ENCODE data around the gene DMBT1.
"Not testable (repeated sequence)": the region's sequence is repeated elsewhere in the genome, so short reads cannot be mapped to it uniquely, and the experiment has no call there.

DMBT1 gene

DNA sequence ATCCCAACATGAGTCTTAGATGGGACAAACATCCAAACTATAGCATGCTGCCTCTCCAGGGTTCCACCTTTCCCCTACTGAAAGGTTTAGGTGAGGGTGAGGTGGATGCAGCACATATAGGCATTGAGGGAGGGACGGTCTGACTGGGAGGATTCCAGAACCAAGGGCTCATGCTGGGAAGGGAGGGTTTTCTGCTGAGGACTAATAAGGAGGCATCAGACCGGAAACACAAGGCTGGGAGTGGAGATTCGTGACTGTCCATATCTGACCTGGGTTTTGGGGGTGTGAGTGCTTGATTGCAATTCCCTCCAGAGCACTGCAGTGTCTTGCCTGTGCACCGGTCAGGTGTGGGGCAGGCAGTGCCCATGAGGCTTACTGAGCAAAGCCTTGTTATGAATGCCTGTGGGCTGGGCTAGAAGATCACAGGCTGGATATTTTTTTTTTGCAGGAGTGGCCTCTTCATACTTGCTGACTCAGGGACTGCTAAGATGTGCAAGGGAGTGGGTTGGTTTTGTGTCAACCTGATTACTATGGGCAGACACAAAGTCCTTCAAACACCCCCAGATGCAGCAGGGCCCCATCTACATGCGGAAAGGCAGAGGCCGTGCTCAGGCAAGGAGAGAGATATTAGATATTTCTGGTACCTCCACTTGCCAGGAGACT, 26.7 kb downstream of the DMBT1 start:
- no peak for DNase-seq

GRCh38 chr10:122588381-122588780, 27.8 kb downstream of the DMBT1 start:
- no peak for DNase-seq

DNA sequence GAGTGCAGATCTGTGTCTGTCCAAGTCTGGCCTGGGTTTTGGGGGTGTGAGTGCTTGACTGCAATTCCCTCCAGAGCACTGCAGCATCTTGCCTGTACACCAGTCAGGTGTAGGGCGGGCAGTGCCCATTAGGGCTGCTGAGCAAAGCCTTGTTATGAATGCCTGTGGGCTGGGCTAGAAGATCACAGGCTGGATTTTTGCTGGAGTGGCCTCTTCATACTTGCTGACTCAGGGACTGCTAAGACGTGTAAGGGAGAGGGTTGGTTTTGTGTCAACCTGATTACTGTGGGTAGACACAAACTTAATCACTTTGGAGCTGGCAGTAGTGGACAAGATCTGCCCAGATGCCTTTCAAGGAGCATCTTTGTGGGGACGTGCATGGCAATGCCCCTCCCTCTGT, 29.6 kb downstream of the DMBT1 start:
- no peak for DNase-seq

DNA sequence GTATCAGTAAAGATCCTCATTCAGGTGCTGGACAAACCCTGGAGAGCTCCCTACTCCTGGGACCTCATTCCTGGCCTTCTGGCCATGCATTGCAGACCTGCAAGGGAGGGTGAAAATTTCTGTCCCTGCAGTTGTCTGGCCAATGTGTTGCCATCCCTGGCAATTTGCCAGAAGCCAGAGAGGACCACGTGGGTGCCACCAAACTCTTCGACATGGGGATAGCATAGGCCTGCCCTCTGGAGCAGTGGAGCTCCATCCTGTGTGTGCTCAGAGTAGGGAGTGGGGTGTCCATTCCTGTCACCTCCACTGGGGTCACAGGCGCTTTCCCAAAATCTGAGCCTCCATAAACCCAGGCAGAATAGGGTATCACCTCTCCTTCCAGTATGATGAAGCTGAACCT, 31.2 kb downstream of the DMBT1 start:
- DNase-seq: no peak

- DNase-seq: no peak
Measured at GRCh38 chr10:122592161-122592560, 31.6 kb downstream of the DMBT1 start.

DNA sequence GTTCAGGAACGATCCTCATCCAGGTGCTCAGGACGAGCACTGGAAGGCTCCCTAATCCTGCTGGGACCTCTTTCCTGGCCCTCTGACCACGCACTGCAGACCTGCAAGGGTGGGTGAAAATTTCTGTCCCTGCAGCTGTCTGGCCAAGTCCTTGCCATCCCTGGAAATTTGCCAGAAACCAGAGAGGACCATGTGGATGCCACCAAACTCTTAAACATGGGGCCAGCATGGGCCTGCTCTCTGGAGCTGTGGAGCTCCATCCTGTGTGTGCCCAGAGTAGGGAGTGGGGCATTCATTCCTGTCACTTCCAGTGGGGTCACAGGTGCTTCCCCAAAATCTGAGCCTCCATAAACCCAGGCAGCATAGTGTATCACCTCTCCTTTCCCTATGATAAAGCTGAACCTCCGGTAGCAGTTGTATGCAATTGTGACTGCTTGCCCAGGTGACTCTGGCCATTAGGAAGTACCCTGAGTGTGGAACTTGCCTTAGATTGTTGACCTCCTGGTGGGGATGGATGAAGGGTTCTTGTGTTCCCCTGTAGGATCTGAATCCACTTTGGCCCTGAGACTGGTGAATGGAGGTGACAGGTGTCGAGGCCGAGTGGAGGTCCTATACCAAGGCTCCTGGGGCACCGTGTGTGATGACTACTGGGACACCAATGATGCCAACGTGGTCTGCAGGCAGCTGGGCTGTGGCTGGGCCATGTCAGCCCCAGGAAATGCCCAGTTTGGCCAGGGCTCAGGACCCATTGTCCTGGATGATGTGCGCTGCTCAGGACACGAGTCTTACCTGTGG, 57.1 kb downstream of the DMBT1 start:
- DNase-seq: no peak

DNA sequence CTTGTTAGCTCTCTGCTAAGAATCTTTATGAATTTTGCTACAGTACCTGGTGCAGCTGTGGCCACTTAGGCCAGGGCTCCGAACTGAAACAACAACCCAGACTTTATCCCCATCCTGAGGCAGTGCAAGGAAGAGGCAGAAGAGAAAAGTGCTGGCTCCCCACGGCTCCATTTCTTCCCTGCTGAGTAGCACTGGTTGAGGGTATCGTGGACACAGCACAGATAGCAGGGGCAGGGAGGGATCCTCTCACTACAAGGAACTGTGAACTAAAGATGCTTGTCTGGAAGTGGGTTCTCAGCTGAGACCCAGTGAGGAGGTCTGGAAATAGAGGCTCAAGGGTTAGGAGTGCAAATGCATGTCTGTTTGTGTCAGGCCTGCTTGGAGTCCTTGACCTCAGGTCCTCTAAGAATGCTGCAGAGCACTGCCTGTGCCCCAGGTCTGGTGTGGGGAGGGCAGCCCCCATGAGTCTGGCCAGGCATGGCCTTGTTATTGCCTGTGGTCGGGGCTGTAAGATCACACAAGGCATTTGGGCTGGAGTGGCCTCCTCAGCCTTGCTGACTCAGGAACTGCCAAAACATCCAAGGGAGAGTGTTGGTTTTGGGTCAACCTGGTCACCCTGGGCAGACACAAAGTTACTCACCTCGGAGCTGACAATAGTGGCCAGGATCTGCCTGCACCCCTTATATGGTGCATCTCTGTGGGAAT, 58.1 kb downstream of the DMBT1 start:
- no peak for DNase-seq

GRCh38 chr10:122620961-122621360, 60.4 kb downstream of the DMBT1 start:
- not testable (repeated sequence) for DNase-seq

GRCh38 chr10:122624546-122624945, 64.0 kb downstream of the DMBT1 start:
- no peak for DNase-seq

GRCh38 chr10:122630526-122630925, 70.0 kb downstream of the DMBT1 start:
- DNase-seq: no peak

- DNase-seq: no peak
Measured at GRCh38 chr10:122632031-122632430, 71.5 kb downstream of the DMBT1 start.

DNA sequence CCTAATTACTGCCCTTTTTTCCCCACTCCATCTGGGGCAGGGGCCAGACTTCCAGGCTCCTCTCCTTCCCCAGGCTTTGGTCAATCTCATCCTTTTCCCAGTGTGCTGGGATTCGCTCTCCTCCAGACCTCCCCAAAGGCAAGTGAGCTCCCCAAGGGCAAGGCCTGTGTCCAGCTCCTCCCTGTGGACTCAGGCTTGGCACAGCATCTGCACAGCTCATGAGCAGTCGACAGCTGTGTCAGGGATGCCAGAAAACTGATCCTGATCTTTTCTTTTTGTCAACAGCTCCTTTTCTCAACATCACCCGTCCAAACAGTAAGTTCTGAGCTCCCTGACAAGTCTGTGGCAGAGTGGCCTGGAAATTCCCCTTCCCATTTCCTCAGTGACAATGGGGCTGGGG, 72.0 kb downstream of the DMBT1 start:
- DNase-seq: no peak

GRCh38 chr10:122636953-122637352, 76.4 kb downstream of the DMBT1 start:
- no peak for DNase-seq

DNA sequence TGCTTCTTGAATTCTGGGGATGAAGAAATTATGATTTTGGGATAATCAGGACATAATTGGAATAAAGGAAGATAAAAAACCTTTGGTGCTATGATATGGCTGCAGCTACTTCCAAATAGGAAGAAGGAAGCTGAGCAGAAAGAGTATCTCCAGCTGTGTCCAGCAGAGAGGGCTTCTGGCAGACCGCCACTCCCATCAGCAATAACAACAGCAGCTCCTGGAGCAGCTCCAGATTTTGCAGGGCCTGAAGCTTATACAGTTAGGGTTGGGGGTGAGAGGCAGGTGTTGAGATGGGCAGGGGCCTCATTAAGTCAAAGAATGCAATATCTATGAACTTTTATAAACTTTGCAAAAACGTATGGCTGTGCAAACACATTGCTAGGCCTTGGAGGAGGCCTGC, 76.8 kb downstream of the DMBT1 start:
- no peak for DNase-seq

GRCh38 chr10:122638106-122638505, 77.6 kb downstream of the DMBT1 start:
- DNase-seq: no peak

DNA sequence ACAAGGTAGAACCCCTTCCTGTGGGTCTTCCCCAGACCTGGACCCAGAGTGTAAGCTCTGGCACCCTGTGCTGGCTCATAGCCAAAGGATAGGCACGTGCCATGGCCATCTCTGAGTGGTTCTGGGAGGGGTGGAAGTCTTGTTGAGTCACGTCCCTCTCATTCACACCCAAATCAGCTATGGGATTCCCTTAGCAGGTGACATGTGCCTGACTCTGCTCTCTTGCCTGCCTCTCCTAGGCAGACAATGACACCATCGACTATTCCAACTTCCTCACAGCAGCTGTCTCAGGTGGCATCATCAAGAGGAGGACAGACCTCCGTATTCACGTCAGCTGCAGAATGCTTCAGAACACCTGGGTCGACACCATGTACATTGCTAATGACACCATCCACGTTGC, 79.2 kb downstream of the DMBT1 start:
- DNase-seq: no peak

- no peak for DNase-seq
Measured at GRCh38 chr10:122640921-122641320, 80.4 kb downstream of the DMBT1 start.

DNA sequence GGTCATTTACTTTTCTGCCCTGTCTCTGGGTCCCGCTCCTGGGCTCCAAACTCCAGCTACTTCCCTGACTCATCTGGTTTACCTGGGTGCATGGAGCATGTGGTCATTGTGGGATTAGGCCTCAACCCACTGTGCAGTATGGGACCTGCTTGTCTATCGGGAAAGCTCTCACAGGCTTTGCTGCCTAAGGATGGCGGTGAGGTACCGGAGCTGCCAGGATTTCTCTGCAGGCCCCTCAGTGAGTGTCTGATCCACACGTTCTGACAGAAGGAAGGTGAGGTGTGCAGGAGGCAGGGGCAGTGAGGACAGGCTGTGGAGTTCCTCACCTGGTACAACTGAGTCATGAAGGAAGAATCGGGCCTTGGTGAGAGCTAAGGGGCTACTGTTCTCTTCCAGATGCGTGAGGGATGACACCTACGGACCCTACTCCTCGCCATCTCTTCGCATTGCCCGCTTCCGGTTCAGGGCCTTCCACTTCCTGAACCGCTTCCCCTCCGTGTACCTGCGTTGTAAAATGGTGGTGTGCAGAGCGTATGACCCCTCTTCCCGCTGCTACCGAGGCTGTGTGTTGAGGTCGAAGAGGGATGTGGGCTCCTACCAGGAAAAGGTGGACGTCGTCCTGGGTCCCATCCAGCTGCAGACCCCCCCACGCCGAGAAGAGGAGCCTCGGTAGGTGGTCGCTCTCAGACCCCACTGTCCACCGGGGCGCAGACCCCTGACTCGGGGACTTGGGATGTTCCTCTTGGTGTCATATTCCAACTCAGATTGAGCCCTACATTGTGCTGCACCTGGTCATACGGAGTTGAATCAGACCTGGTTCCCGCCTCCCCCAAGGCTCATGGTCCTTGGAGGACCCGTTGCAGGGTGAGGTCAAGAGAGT, 82.4 kb downstream of the DMBT1 start:
- no peak for DNase-seq

GRCh38 chr10:122643931-122644534, 83.5 kb downstream of the DMBT1 start:
- DNase-seq: no peak

GRCh38 chr10:122646511-122647382, 86.2 kb downstream of the DMBT1 start:
- no peak for DNase-seq

- no peak for DNase-seq
Measured at GRCh38 chr10:122647383-122647968, 86.9 kb downstream of the DMBT1 start.

All from CD4-positive, alpha-beta T cell treated with Interleukin-10 for 1 hour (primary cell).